Neuronal stem cell (in vitro differentiated cells): ENCODE measurements around the gene PLPP4.

ENCODE experiments used
- DNase-seq: peaks from one replicate; pipeline ENCODE4 v3.0.0-alpha.2; 2013; ENCODE audit warnings: low spot score
- H2AFZ ChIP-seq: one replicate; pipeline ENCODE4 v1.6.1; 2013; ENCODE audit warnings: mild to moderate bottlenecking, low read length, inconsistent platforms
- H2AK5ac ChIP-seq: 2 replicates; pipeline ENCODE4 v1.6.1; 2013; ENCODE audit warnings: low read depth, mild to moderate bottlenecking, inconsistent platforms, low read length, moderate library complexity, mixed read lengths
- H2BK120ac ChIP-seq: 2 replicates; pipeline ENCODE4 v1.6.1; 2013; ENCODE audit warnings: low read depth, mild to moderate bottlenecking, inconsistent platforms, low read length, moderate library complexity, mixed read lengths
- H2BK12ac ChIP-seq: one replicate; pipeline ENCODE4 v1.6.1; 2013; ENCODE audit warnings: low read length, inconsistent platforms
- H2BK15ac ChIP-seq: 2 replicates; pipeline ENCODE4 v1.6.1; 2013; ENCODE audit warnings: mild to moderate bottlenecking, low read length, inconsistent platforms, mixed read lengths
- H2BK5ac ChIP-seq: one replicate; pipeline ENCODE4 v1.6.1; 2013; ENCODE audit warnings: inconsistent platforms, mild to moderate bottlenecking, low read length, moderate library complexity
- H3K14ac ChIP-seq: one replicate; pipeline ENCODE4 v1.6.1; 2013; ENCODE audit warnings: low read length, inconsistent platforms
- H3K18ac ChIP-seq: 2 replicates; pipeline ENCODE4 v1.6.1; 2013; ENCODE audit warnings: low read length, inconsistent platforms
- H3K23ac ChIP-seq: 2 replicates; pipeline ENCODE4 v1.6.1; 2013; ENCODE audit warnings: low read depth, mild to moderate bottlenecking, mixed read lengths, low read length, inconsistent platforms; ENCODE audit not compliant: poor library complexity
- H3K27ac ChIP-seq: replicated peaks from 3 replicates; pipeline ENCODE4 v1.5.1; 2013; ENCODE audit warnings: low read length, inconsistent platforms
- H3K27me3 ChIP-seq, 3 experiments: 2 replicates each; pipeline ENCODE4 v1.6.1; 2013; ENCODE audit warnings: low read length in 3 of 3, mild to moderate bottlenecking in 2 of 3, inconsistent platforms in 1 of 3, low read depth in 1 of 3, mixed read lengths in 1 of 3, moderate library complexity in 1 of 3; ENCODE audit not compliant: control insufficient read depth in 3 of 3, insufficient read depth in 3 of 3
- H3K36me3 ChIP-seq, 2 donors: replicated peaks in 1 of 2; 2 replicates each; pipeline ENCODE4 v1.6.1; 2013; ENCODE audit warnings: low read length in 2 of 2; ENCODE audit not compliant: control insufficient read depth in 2 of 2, insufficient read depth in 2 of 2
- H3K4ac ChIP-seq: 2 replicates; pipeline ENCODE4 v1.6.1; 2013; ENCODE audit warnings: inconsistent platforms, mild to moderate bottlenecking, low read length, moderate library complexity
- H3K4me1 ChIP-seq, 2 donors: 1 replicate in 1 of 2; 2 replicates in 1 of 2; pipeline ENCODE4 v1.6.1; 2013; ENCODE audit warnings: low read length in 2 of 2, low read depth in 1 of 2; ENCODE audit not compliant: control insufficient read depth in 2 of 2, insufficient read depth in 1 of 2
- H3K4me2 ChIP-seq: one replicate; pipeline ENCODE4 v1.6.1; 2013; ENCODE audit warnings: mild to moderate bottlenecking, low read length, inconsistent platforms; ENCODE audit not compliant: insufficient read depth, poor library complexity, severe bottlenecking
- H3K4me3 ChIP-seq, 2 donors: 2 replicates each; pipeline ENCODE4 v1.5.1; 2013; ENCODE audit warnings: low read length in 2 of 2, mild to moderate bottlenecking in 2 of 2, inconsistent platforms in 1 of 2, moderate library complexity in 1 of 2
- H3K79me1 ChIP-seq: one replicate; pipeline ENCODE4 v1.6.1; 2013; ENCODE audit warnings: low read depth, mild to moderate bottlenecking, inconsistent platforms, low read length, moderate library complexity
- H3K9ac ChIP-seq: one replicate; pipeline ENCODE4 v1.6.1; 2013; ENCODE audit warnings: mild to moderate bottlenecking, low read depth, low read length, inconsistent platforms; ENCODE audit not compliant: poor library complexity
- H3K9me3 ChIP-seq, 2 donors: replicated peaks in 1 of 2; 2 replicates each; pipeline versions ENCODE3 to v1.6.1; 2013; ENCODE audit warnings: low read length in 2 of 2, mild to moderate bottlenecking in 2 of 2, inconsistent platforms in 1 of 2, low read depth in 1 of 2, mixed read lengths in 1 of 2, moderate library complexity in 1 of 2; ENCODE audit not compliant: control insufficient read depth in 2 of 2, insufficient read depth in 1 of 2
- H4K8ac ChIP-seq: one replicate; pipeline ENCODE4 v1.6.1; 2013; ENCODE audit warnings: low read depth, mild to moderate bottlenecking, inconsistent platforms, low read length, moderate library complexity
- H4K91ac ChIP-seq: one replicate; pipeline ENCODE4 v1.6.1; 2013; ENCODE audit warnings: low read length, low read depth, mild to moderate bottlenecking, inconsistent platforms; ENCODE audit not compliant: poor library complexity
- WGBS, 2 donors: extraction: QIAGEN DNeasy Blood & Tissue Kit; methylation state at CpG; one replicate each; pipeline ENCODE4 v1.1.7; 2013; ENCODE audit warnings: missing lambda C conversion rate in 2 of 2, mixed read lengths in 1 of 2; ENCODE audit not compliant: insufficient read length in 2 of 2, insufficient replicate concordance in 1 of 2; ENCODE audit errors: extremely low coverage in 2 of 2; 5-methylcytosine and 5-hydroxymethylcytosine counted together

PLPP4 gene

GRCh38 chr10:120507651-120508050 is 50.6 kb downstream of the PLPP4 start:
- no peak overlapping the region for H3K18ac ChIP-seq
- H2AK5ac ChIP-seq = no peak overlapping the region
- no CpG with 5 or more reads among the region's 2 CpGs for WGBS, 2 donors
- no peak overlapping the region for H4K91ac ChIP-seq
- H3K27ac ChIP-seq = no peak overlapping the region
- no peaks in the 10 kb centered on the region for H3K27me3 ChIP-seq
- H2BK15ac ChIP-seq = no peak overlapping the region
- no peaks in the 10 kb centered on the region for H3K9me3 ChIP-seq
- no peak overlapping the region for H4K8ac ChIP-seq
- no peak overlapping the region for H3K4me2 ChIP-seq
- H3K79me1 ChIP-seq = no peaks in the 10 kb centered on the region
- H3K14ac ChIP-seq = no peak overlapping the region
- H2AFZ ChIP-seq = no peak overlapping the region
- H3K9ac ChIP-seq = no peak overlapping the region
- no peak overlapping the region for H2BK120ac ChIP-seq
- no peak overlapping the region for H3K23ac ChIP-seq
- H2BK5ac ChIP-seq = no peak overlapping the region
- H3K36me3 ChIP-seq = no peaks in the 10 kb centered on the region
- H2BK12ac ChIP-seq = no peak overlapping the region
- no peak overlapping the region for H3K4ac ChIP-seq
- H3K4me1 ChIP-seq = no peaks in the 10 kb centered on the region
- H3K4me3 ChIP-seq = no peak overlapping the region
- DNase-seq = no peak

DNA sequence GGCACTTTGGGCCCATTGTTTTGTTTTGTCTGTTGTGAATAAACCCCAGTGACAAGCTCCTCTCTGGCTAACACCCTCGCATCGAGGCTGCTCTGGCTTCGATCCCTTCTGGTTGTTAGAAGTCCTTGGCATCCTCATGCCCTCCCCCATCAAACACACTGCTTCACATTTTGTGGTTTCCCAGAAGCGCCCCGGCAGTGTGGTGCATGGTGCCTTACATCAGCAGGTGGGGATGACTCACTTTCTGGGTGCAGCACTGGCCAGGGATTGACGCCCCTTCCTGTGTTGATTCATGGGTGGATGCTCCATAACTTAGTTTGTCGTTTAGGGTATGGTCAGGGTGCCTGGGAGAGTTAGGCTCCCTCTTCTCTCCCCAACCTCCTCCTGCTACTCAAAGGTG is 51.4 kb downstream of the PLPP4 start:
- H3K27ac ChIP-seq = no peak overlapping the region

DNA sequence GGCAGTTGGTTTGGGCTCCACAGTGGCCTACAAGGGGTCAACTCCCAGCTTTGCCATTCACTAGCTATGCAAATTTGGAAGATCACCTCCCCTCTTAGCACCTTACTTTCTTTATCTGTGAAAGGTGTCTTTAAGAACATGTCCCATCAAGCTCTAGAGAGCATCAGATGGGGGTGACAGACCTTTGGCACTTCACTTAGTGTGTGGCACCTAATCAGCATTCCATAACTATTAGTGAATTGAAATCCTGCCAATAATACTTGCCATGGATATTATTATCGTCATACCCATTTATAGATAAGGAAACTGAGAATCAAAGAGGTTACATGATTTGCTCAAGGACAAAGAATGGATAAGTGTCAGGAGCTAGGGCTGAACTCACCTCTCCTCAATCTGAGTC is 51.9 kb downstream of the PLPP4 start:
- H3K18ac ChIP-seq = no peak overlapping the region
- no peak overlapping the region for H4K8ac ChIP-seq
- H2AFZ ChIP-seq = no peak overlapping the region
- WGBS, 2 donors = no CpG with 5 or more reads among the region's 1 CpG
- H2BK120ac ChIP-seq = no peak overlapping the region
- no peak overlapping the region for H3K9ac ChIP-seq
- H3K14ac ChIP-seq = no peak overlapping the region
- H3K27ac ChIP-seq = no peak overlapping the region
- no peak overlapping the region for H3K4me3 ChIP-seq
- H3K9me3 ChIP-seq = no peaks in the 10 kb centered on the region
- H2AK5ac ChIP-seq = no peak overlapping the region
- no peak for DNase-seq
- no peaks in the 10 kb centered on the region for H3K79me1 ChIP-seq
- H3K4me2 ChIP-seq = no peak overlapping the region
- no peak overlapping the region for H3K23ac ChIP-seq
- no peak overlapping the region for H3K4ac ChIP-seq
- no peak overlapping the region for H2BK15ac ChIP-seq
- H4K91ac ChIP-seq = no peak overlapping the region
- no peaks in the 10 kb centered on the region for H3K27me3 ChIP-seq
- H2BK5ac ChIP-seq = no peak overlapping the region
- no peak overlapping the region for H2BK12ac ChIP-seq
- no peaks in the 10 kb centered on the region for H3K4me1 ChIP-seq
- no peaks in the 10 kb centered on the region for H3K36me3 ChIP-seq

More for the DNA sequence above, 51.4 kb downstream of the PLPP4 start:
- Histone ChIP-seq H2AK5ac (no peak overlapping the region), H3K9ac (no peak overlapping the region), H3K23ac (no peak overlapping the region), H3K4ac (no peak overlapping the region), H3K14ac (no peak overlapping the region), H2AFZ (no peak overlapping the region), H4K91ac (no peak overlapping the region), H3K36me3 (no peaks in the 10 kb centered on the region), H4K8ac (no peak overlapping the region), H3K18ac (peak overlapping the region; percentile 9), H3K79me1 (no peaks in the 10 kb centered on the region), H2BK120ac (no peak overlapping the region), H2BK12ac (no peak overlapping the region), H3K4me2 (no peak overlapping the region), H3K4me1 (no peaks in the 10 kb centered on the region), H3K27me3 (no peaks in the 10 kb centered on the region), H3K9me3 (no peaks in the 10 kb centered on the region), H3K4me3 (no peak overlapping the region), H2BK5ac (no peak overlapping the region), H2BK15ac (no peak overlapping the region)
- no CpG with 5 or more reads among the region's 7 CpGs for WGBS, 2 donors
- no peak for DNase-seq

- Histone ChIP-seq H3K36me3 (no peaks in the 10 kb centered on the region), H3K9ac (no peak overlapping the region)
These were observed 54.1 kb downstream of the PLPP4 start for GRCh38 chr10:120511165-120511564.

More at GRCh38 chr10:120511165-120511564, 54.1 kb downstream of the PLPP4 start:
- Histone ChIP-seq H4K8ac (no peak overlapping the region), H4K91ac (no peak overlapping the region), H3K4me2 (no peak overlapping the region), H2BK5ac (no peak overlapping the region), H2BK15ac (no peak overlapping the region), H2BK12ac (no peak overlapping the region), H3K14ac (no peak overlapping the region), H3K4me3 (no peak overlapping the region), H2AK5ac (no peak overlapping the region), H3K4me1 (no peaks in the 10 kb centered on the region), H3K27me3 (no peaks in the 10 kb centered on the region), H2BK120ac (no peak overlapping the region), H3K27ac (no peak overlapping the region), H3K9me3 (no peaks in the 10 kb centered on the region), H3K79me1 (no peaks in the 10 kb centered on the region), H3K4ac (no peak overlapping the region), H3K18ac (no peak overlapping the region), H3K23ac (no peak overlapping the region), H2AFZ (no peak overlapping the region)
- no CpG with 5 or more reads among the region's 3 CpGs for WGBS, 2 donors
- no peak for DNase-seq
